Heart left ventricle (tissue), 16 donors: ENCODE data around the gene SLC17A7. TPM values are rescaled to one million over a fixed set of nuclear protein-coding genes. Genes with fewer than 3 reads are reported as not detected.

Source experiments
- ATAC-seq, 4 donors: fragments of 200-7000 bp; cut with Tn5 transposase; one replicate each; pipeline ENCODE4 v1.9.1; 2020 to 2022; ENCODE audit warnings: moderate library complexity in 4 of 4, mild to moderate bottlenecking in 3 of 4, moderate number of reproducible peaks in 1 of 4
- DNase-seq, 5 donors: peaks; one replicate each; pipeline ENCODE4 v3.0.0-alpha.2; 2020
- H3K27ac ChIP-seq, 12 donors: fragments of 200-600 bp; sonication (generic) in 4 of 12; one replicate each; pipeline versions ENCODE4 v1.5.0 to v1.8.0; 2016 to 2022; ENCODE audit warnings: mild to moderate bottlenecking in 2 of 12
- H3K27me3 ChIP-seq, 9 donors: fragments of 200-600 bp; sonication (generic) in 2 of 9; one replicate each; pipeline versions ENCODE4 v1.5.1 to v1.8.0; 2016 to 2022; ENCODE audit warnings: mild to moderate bottlenecking in 3 of 9
- H3K36me3 ChIP-seq, 9 donors: fragments of 200-600 bp; sonication (generic) in 2 of 9; one replicate each; pipeline versions ENCODE4 v1.5.0 to v1.8.0; 2018 to 2022; ENCODE audit warnings: mild to moderate bottlenecking in 2 of 9
- H3K4me1 ChIP-seq, 12 donors: fragments of 200-600 bp; sonication (generic) in 4 of 12; one replicate each; pipeline versions ENCODE4 v1.5.0 to v1.8.0; 2016 to 2022; ENCODE audit warnings: mild to moderate bottlenecking in 3 of 12
- H3K4me3 ChIP-seq, 12 donors: fragments of 200-600 bp; sonication (generic) in 4 of 12; one replicate each; pipeline versions ENCODE4 v1.5.0 to v1.8.0; 2017 to 2022; ENCODE audit warnings: mild to moderate bottlenecking in 9 of 12, moderate library complexity in 4 of 12
- H3K9me3 ChIP-seq, 12 donors: fragments of 200-600 bp; sonication (generic) in 4 of 12; one replicate each; pipeline versions ENCODE4 v1.5.0 to v1.8.0; 2016 to 2022; ENCODE audit warnings: mild to moderate bottlenecking in 1 of 12
- POLR2A ChIP-seq, 2 donors: fragments of 450-650 bp; IDR thresholded peaks; one replicate each; pipeline ENCODE4 v1.6.1; 2017; ENCODE audit warnings: antibody characterized with exemption in 2 of 2, mild to moderate bottlenecking in 2 of 2, moderate library complexity in 2 of 2
- WGBS, 4 donors: extraction: QIAGEN DNeasy Blood & Tissue Kit in 2 of 4; methylation state at CpG; one replicate each; pipeline versions ENCODE4 v1.1.5 to v1.1.7; 2013 to 2018; 5-methylcytosine and 5-hydroxymethylcytosine counted together
- intact Hi-C, 10 donors: fragments of 100-400 bp; cut with DNase I; formaldehyde crosslinking; loops; one replicate each; pipeline versions ENCODE4 v1.11.1 to v1.14.2; 2022
- polyA plus RNA-seq, 2 donors: library from polyadenylated mRNA; stranded (reverse); fragments of 200-250 nt; gene quantifications; one replicate each; pipeline ENCODE4 v1.2.3, GENCODE V29; 2013
- total RNA-seq, 9 donors: library from RNA; depleted of rRNA in 2 of 9; stranded (reverse); fragments of >200 nt in 2 of 9; fragmentation: NEBNext Ultra II Directional in 3 of 9; extraction: Animal tissue kit (Norgen Biotek cat#: 25700) in 3 of 9; gene quantifications; one replicate each; pipeline versions ENCODE4 v1.1.0 to v1.2.4, GENCODE V29; 2016 to 2023
- TF ChIP-seq, protein P1 (sequence below), 12 donors: fragments of 200-600 bp; sonication (generic) in 4 of 12; IDR thresholded peaks; one replicate each; pipeline versions ENCODE4 v1.5.0 to v1.8.0; 2018 to 2022; ENCODE audit warnings: antibody characterized with exemption in 12 of 12, mild to moderate bottlenecking in 5 of 12
- donor health status: ischemic (EF 13 %, LVEDD 7.1; RV severe dilation, severe dysfunction).
- donor health status: healthy with polysubstance abuse.
- donor health status: DM: no; HTN: yes; CAD: no.
- donor health status: DM: no; HTN: no; CAD: no.
- donor health status: ischemic (EF 25% LVEDD 6.9; RV normal size, moderate dysfunction).
- donor health status: ischemic (EF 25% LVEDD 5.7; RV mildly dilated, moderate dysfunction).
- donor health status: healthy.
- donor health status: DM: yes; HTN: yes; CAD: no.
- donor health status: ischemic (EF 35%, LVEDD 5.7; RV mildly dilated, moderate dysfunction).
- donor health status: nonischemic (EF 11% LVEDD 7.7; RV severe dilation, severe dysfunction).
- donor health status: DM: yes; HTN: yes; CAD: no.
- donor health status: PGD.
- donor health status: ischemic (EF 29% LVEDD 5.4; RV normal size, mild dysfunction).
- donor health status: nonischemic (EF 23%, LVEDD 6.1; RV moderate dilation, normal function).

SLC17A7 gene
- total and polyA plus RNA-seq, 11 donors, result 0.46 to 1.6 (median 0.89) TPM

DNA sequence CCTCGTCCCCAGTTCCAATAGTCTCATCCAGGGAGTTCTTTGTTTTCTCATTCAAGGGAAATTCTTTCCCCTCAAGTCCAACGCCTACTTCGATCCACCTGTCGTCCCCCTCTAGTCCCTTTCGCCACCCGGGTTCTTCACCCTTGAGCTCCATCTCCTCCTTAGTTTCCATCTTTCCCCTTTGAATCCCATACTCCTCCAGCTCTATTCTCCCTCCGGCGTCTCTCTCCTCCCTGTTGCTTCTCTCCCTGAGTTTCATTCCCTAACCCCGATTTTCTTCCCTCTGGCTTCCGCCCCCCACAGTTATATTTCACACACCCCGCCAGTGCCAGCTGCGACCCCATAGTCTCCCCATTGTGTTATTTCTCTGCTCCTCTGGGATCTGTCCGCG is 628 bp upstream of the SLC17A7 start:
- H3K27ac ChIP-seq, result peak overlapping the region in 8 of 12 donors; percentile 46 to 90 (median 58)

DNA sequence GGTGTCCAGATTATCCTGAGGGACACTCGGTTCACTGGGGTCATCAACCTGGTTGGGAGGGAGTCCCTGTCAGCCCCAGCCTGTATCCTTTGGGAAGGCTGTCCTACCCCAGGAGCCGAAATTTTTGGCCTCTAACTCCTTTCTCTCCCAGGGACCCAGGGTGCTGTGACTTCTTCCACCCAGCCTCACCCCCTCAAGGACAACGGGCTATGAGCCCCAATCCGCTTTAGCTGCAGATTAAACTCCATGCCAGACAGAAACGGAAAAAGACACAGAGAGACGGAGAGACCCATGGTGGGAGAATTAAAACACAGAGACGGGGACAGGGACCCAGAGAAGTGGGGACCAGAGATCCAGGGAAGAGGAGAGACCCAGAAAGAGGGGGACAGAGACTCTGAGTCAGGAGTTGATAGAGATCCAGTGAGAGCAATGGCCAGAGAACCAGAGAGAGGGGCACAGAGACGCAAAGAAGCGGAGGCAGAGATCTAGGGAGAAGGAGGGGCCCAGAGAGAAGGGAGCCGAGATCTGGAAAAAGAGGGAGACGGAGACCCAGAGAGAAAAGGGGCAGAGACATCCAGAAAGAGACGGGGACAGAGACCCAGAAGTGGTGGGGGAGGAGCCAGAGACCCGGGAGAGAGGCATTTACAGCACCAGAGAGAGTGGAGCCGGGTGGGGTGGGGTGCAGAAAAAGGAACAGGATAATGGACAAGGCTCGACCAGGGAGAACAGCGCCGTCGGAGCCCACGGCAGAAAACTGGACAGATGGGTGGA is 703 bp downstream of the SLC17A7 start:
- no peak for DNase-seq
- H3K4me3 ChIP-seq, result peak overlapping the region in 10 of 12 donors; percentile 20 to 79 (median 52)
- H3K9me3 ChIP-seq, result no peaks in the 10 kb centered on the region
- H3K27ac ChIP-seq, result no peak overlapping the region
- ATAC-seq, result no peak
- H3K4me1 ChIP-seq, result peaks cover 0 to 20% (median 2%) of the 10 kb centered on the region in 12 donors
- no peaks in the 10 kb centered on the region for H3K36me3 ChIP-seq
- intact Hi-C loops, result loop anchor here in 7 of 10 donors (5.0 to 10.0 kb wide), 5 partner anchors 48 to 218 kb away; no protein-coding TSS in a partner anchor
- WGBS, 4 donors, result 21 to 35% (median 28%) methylated on average over 19 of the region's 19 CpGs
- TF ChIP-seq, protein P1, sequence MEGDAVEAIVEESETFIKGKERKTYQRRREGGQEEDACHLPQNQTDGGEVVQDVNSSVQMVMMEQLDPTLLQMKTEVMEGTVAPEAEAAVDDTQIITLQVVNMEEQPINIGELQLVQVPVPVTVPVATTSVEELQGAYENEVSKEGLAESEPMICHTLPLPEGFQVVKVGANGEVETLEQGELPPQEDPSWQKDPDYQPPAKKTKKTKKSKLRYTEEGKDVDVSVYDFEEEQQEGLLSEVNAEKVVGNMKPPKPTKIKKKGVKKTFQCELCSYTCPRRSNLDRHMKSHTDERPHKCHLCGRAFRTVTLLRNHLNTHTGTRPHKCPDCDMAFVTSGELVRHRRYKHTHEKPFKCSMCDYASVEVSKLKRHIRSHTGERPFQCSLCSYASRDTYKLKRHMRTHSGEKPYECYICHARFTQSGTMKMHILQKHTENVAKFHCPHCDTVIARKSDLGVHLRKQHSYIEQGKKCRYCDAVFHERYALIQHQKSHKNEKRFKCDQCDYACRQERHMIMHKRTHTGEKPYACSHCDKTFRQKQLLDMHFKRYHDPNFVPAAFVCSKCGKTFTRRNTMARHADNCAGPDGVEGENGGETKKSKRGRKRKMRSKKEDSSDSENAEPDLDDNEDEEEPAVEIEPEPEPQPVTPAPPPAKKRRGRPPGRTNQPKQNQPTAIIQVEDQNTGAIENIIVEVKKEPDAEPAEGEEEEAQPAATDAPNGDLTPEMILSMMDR (IDR thresholded peaks at IDR 0.05), result no peak
- no peak for TF ChIP-seq POLR2A (IDR thresholded peaks at IDR 0.05)
- H3K27me3 ChIP-seq, result peaks cover 6 to 64% (median 50%) of the 10 kb centered on the region in 9 donors

More for the DNA sequence above, 628 bp upstream of the SLC17A7 start:
- peaks cover 0 to 20% (median 2%) of the 10 kb centered on the region in 12 donors for H3K4me1 ChIP-seq
- intact Hi-C loops, result loop anchor here in 9 of 10 donors (1.0 to 10.0 kb wide), 8 partner anchors 49 to 220 kb away; no protein-coding TSS in a partner anchor
- 19 to 26% (median 22%) methylated on average over 14 of the region's 14 CpGs for WGBS, 4 donors
- H3K27me3 ChIP-seq, result peaks cover 0 to 51% (median 37%) of the 10 kb centered on the region in 9 donors
- no peaks in the 10 kb centered on the region for H3K9me3 ChIP-seq
- peak overlapping the region in 9 of 12 donors; percentile 55 to 79 (median 69) for H3K4me3 ChIP-seq
- H3K36me3 ChIP-seq, result peaks cover 0 to 5% (median 0%) of the 10 kb centered on the region in 9 donors
- DNase-seq (no peak), ATAC-seq (no peak)
- TF ChIP-seq POLR2A (IDR thresholded peaks at IDR 0.05), result no peak

DNA sequence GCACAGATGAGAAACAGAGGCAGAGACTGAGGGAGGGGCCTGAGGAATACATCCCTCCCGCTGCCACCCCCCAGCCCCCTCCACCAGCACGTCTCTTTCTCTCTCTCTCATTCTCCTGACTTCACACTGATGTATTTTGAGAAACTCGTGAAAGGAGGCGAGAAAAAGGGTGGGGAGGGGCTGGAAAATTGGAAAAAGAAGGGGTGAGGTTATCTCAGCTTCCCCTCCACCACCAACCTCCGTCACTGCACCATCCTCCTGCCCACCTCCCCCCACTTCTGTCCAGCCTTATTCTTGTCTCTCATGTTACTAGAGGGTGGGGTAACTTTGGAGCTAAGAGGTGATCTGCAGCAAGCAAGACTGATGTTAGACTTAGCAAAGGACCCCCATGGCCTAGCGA is 1.5 kb downstream of the SLC17A7 start:
- intact Hi-C loops, result loop anchor here in 7 of 10 donors (5.0 to 10.0 kb wide), 5 partner anchors 48 to 218 kb away; no protein-coding TSS in a partner anchor
- Histone ChIP-seq H3K27me3 (peaks cover 6 to 72% (median 58%) of the 10 kb centered on the region in 9 donors), H3K4me3 (peak overlapping the region in 1 of 12 donors; percentile 69), H3K36me3 (no peaks in the 10 kb centered on the region), H3K9me3 (no peaks in the 10 kb centered on the region), H3K27ac (no peak overlapping the region), H3K4me1 (peaks cover 0 to 20% (median 2%) of the 10 kb centered on the region in 12 donors)
- DNase-seq (no peak), ATAC-seq (no peak)
- 44 to 50% (median 48%) methylated on average over 6 of the region's 6 CpGs for WGBS, 4 donors
- no peak for TF ChIP-seq POLR2A (IDR thresholded peaks at IDR 0.05)

DNA sequence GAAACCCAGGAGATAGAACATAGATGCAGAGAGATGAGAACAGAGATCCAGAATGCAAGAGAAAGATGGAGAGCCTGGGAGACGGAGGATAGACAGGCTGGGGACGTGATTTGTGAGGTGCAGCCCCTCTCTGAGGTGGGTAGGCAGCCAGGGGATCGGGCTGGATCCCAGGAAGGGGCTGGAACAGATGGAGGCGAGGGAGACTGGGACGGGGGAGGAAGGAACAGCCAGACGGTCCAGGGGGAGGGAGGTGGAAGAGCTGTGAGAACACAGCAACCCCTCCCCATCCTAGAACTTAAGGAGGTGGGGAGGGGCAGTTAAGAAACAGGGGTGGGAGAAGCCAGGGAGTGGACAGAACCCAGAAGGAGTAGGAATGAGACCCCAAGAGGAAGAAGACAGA is 3.1 kb downstream of the SLC17A7 start:
- no peak for DNase-seq
- H3K36me3 ChIP-seq, result no peaks in the 10 kb centered on the region
- peaks cover 0 to 20% (median 2%) of the 10 kb centered on the region in 12 donors for H3K4me1 ChIP-seq
- ATAC-seq, result no peak
- intact Hi-C loops, result no loop called here
- peaks cover 14 to 85% (median 72%) of the 10 kb centered on the region in 9 donors for H3K27me3 ChIP-seq
- H3K4me3 ChIP-seq, result no peak overlapping the region
- H3K9me3 ChIP-seq, result no peaks in the 10 kb centered on the region
- H3K27ac ChIP-seq, result no peak overlapping the region
- WGBS, 4 donors, result 16 to 20% (median 18%) methylated on average over 6 of the region's 6 CpGs
- TF ChIP-seq POLR2A (IDR thresholded peaks at IDR 0.05), result no peak
- TF ChIP-seq, protein P1 (IDR thresholded peaks at IDR 0.05), result no peak

DNA sequence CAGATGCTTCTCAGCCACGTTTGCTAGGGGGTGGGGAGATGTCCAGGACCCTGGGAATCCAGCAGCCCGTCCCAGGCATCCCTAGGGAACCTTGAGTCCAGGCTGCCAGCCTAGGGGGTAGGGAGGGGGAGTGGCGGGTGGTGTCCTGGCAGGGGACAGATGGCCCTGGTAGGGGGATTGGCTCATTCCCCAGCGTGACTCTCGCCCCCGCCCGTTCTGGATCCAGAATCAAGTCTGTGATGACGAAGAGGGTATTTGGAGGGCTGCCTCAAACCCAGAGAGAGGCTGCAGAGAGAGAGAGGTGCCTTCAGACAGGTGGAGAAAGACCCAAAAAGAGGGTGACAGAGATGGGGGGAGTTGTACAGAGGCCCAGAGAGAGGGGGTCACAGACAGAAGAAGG is 4.1 kb downstream of the SLC17A7 start:
- no peak for TF ChIP-seq POLR2A (IDR thresholded peaks at IDR 0.05)
- TF ChIP-seq, protein P1 (IDR thresholded peaks at IDR 0.05), result no peak
- no peak overlapping the region for H3K27ac ChIP-seq
- no peak overlapping the region for H3K4me3 ChIP-seq
- no peaks in the 10 kb centered on the region for H3K36me3 ChIP-seq
- DNase-seq, result no peak
- peaks cover 0 to 17% (median 0%) of the 10 kb centered on the region in 12 donors for H3K4me1 ChIP-seq
- ATAC-seq, result no peak
- 4 to 31% (median 18%) methylated on average over 6 to 8 of the region's 8 CpGs for WGBS, 4 donors
- H3K27me3 ChIP-seq, result peaks cover 21 to 93% (median 82%) of the 10 kb centered on the region in 9 donors
- intact Hi-C loops, result no loop called here
- no peaks in the 10 kb centered on the region for H3K9me3 ChIP-seq
